ENCODE results near the gene BTBD19.

The BTBD19 gene

DNA sequence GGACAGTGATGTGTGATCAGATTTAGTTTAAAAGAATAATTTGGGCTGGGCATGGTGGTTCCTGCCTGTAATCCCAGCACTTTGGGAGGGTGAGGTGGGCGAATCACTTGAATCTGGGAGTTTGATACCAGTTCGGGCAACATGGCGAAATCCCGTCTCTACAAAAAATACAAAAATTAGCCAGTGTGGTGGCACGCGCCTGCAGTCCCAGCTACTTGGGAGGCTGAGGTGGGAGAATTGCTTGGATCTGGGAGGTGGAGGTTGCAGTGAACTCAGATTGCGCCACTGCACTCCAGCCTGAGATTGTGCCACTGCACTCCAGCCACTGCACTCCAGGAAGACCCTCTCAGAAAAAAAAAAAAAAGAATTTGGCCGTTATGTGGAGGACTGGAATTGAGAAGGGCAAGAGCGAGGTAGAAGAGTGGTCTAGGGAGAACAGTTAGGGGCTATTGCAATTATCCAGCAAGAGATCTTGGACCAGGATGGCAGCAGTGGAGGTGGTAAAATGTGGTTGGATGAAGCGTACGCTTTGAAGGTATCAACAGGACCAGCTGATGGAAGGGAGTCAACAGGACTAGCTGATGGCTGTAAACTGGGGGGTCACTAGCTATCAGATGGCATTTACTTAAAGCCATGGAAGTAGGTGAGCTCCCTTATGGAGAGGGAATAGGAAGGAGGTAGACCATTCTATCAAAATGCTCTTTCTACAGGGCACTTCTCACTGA is 9.6 kb downstream of the BTBD19 start:
- no peak for TF ChIP-seq RAD21 (IDR thresholded peaks at IDR 0.05; ENCODE audit: low read depth)
- TF ChIP-seq TCF12 (IDR thresholded peaks at IDR 0.05; ENCODE audit: low read depth): no peak
- TF ChIP-seq NFIC (IDR thresholded peaks at IDR 0.05): no peak
- TF ChIP-seq EGR1 (IDR thresholded peaks at IDR 0.05): no peak
- no peak for TF ChIP-seq TEAD4 (IDR thresholded peaks at IDR 0.05)
- TF ChIP-seq REST (IDR thresholded peaks at IDR 0.05; ENCODE audit: low read depth): no peak
- TF ChIP-seq MAX (IDR thresholded peaks at IDR 0.05): no peak
- no peak for TF ChIP-seq FOXM1 (IDR thresholded peaks at IDR 0.05; ENCODE audit: borderline replicate concordance, low read depth)
- no peak for TF ChIP-seq EP300 (IDR thresholded peaks at IDR 0.05; ENCODE audit: borderline replicate concordance)
- no peak for TF ChIP-seq CEBPB (IDR thresholded peaks at IDR 0.05)
- TF ChIP-seq ZBTB7A (IDR thresholded peaks at IDR 0.05; ENCODE audit: low read depth): no peak
- TF ChIP-seq YY1 (IDR thresholded peaks at IDR 0.05; ENCODE audit: low read depth): no peak
- no peak for TF ChIP-seq USF1 (IDR thresholded peaks at IDR 0.05)
- TF ChIP-seq TAF1 (IDR thresholded peaks at IDR 0.05; ENCODE audit: low read depth): no peak
- TF ChIP-seq CREB1 (IDR thresholded peaks at IDR 0.05; ENCODE audit: low read depth): no peak

DNA sequence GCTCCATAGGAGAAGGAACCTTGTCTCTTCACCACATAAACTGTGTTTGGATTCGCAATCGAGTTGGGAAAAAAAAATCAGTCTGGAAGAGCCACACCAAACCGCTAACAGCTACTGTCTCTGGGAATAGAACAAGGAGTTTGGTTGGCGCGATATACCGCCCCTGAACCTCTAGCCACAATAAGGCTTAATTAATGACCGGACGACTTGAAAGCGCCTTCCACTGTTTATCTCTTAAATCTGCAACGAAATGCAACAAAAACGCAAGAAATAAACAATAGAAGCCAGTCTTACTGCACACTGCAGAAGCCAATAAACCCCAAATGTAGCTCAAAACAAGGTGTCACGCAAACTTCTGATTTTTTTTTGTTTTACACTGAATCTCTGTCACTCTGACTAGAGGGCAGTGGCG is 10.9 kb downstream of the BTBD19 start:
- TF ChIP-seq MAX (IDR thresholded peaks at IDR 0.05): no peak
- no peak; the same call in 1 of the 2 replicates for TF ChIP-seq EP300 (IDR thresholded peaks at IDR 0.05; ENCODE audit: borderline replicate concordance)
- TF ChIP-seq TCF12 (IDR thresholded peaks at IDR 0.05; ENCODE audit: low read depth): no peak
- TF ChIP-seq FOXM1 (IDR thresholded peaks at IDR 0.05; ENCODE audit: borderline replicate concordance, low read depth): no peak
- TF ChIP-seq EGR1 (IDR thresholded peaks at IDR 0.05): no peak
- TF ChIP-seq YY1 (IDR thresholded peaks at IDR 0.05; ENCODE audit: low read depth): no peak
- TF ChIP-seq CEBPB (IDR thresholded peaks at IDR 0.05): no peak
- no peak for TF ChIP-seq TAF1 (IDR thresholded peaks at IDR 0.05; ENCODE audit: low read depth)
- no peak; the same call in 1 of the 2 replicates for TF ChIP-seq RAD21 (IDR thresholded peaks at IDR 0.05; ENCODE audit: low read depth)
- TF ChIP-seq CREB1 (IDR thresholded peaks at IDR 0.05; ENCODE audit: low read depth): no peak
- no peak for TF ChIP-seq USF1 (IDR thresholded peaks at IDR 0.05)
- TF ChIP-seq ZBTB7A (IDR thresholded peaks at IDR 0.05; ENCODE audit: low read depth): no peak
- TF ChIP-seq TEAD4 (IDR thresholded peaks at IDR 0.05): no peak
- no peak for TF ChIP-seq REST (IDR thresholded peaks at IDR 0.05; ENCODE audit: low read depth)
- TF ChIP-seq NFIC (IDR thresholded peaks at IDR 0.05): no peak

DNA sequence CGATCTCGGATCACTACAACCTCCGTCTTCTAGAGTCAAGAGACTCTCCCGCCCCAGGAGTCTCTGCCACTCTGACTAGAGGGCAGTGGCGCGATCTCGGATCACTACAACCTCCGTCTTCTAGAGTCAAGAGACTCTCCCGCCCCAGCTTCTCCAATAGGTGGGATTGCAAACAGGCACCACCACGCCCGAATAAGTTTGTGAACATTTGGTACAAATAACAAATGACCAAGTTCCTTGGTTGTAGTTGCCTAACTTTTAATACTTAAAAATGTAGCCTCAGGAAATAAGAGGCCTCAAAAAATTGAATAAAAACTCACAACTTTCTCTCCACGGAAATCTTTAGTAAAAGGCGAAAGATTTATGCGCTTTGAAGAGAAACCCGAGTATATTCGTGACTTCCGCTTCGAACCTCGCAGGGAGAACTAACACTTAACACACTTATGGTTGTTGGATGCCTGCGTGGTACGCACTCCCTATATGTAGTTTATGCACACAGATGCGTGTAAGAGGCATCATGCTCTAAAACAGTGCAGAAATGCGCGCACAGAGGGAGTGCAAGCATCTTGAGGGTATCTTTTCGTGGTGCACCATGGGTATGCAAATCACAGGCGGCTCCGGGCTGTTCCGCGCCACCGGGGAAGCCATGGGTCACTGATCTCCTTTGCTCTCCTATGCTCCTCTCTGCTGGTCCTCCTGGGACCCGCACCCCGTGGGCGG is 11.4 kb downstream of the BTBD19 start:
- TF ChIP-seq RAD21 (IDR thresholded peaks at IDR 0.05; ENCODE audit: low read depth): no peak
- peak; percentile 43; the same call in 1 of the 2 replicates for TF ChIP-seq CEBPB (IDR thresholded peaks at IDR 0.05)
- no peak for TF ChIP-seq REST (IDR thresholded peaks at IDR 0.05; ENCODE audit: low read depth)
- 0 out of 2 replicates have a peak, but pooled peaks have one; percentile 3 for TF ChIP-seq USF1 (IDR thresholded peaks at IDR 0.05)
- TF ChIP-seq CREB1 (IDR thresholded peaks at IDR 0.05; ENCODE audit: low read depth): no peak
- TF ChIP-seq EP300 (IDR thresholded peaks at IDR 0.05; ENCODE audit: borderline replicate concordance): peak; percentile 38
- TF ChIP-seq YY1 (IDR thresholded peaks at IDR 0.05; ENCODE audit: low read depth): peak; percentile 54; the same call in 1 of the 2 replicates
- peak; percentile 78 for TF ChIP-seq TEAD4 (IDR thresholded peaks at IDR 0.05)
- TF ChIP-seq ZBTB7A (IDR thresholded peaks at IDR 0.05; ENCODE audit: low read depth): 0 out of 2 replicates have a peak, but pooled peaks have one; percentile 10
- peak; percentile 51; the same call in 1 of the 2 replicates for TF ChIP-seq NFIC (IDR thresholded peaks at IDR 0.05)
- no peak; the same call in none of the 2 replicates for TF ChIP-seq MAX (IDR thresholded peaks at IDR 0.05)
- TF ChIP-seq TCF12 (IDR thresholded peaks at IDR 0.05; ENCODE audit: low read depth): peak; percentile 72; the same call in 1 of the 2 replicates
- peak; percentile 56; the same call in 1 of the 2 replicates for TF ChIP-seq FOXM1 (IDR thresholded peaks at IDR 0.05; ENCODE audit: borderline replicate concordance, low read depth)
- peak; percentile 40; the same call in 1 of the 2 replicates for TF ChIP-seq TAF1 (IDR thresholded peaks at IDR 0.05; ENCODE audit: low read depth)
- no peak; the same call in 1 of the 2 replicates for TF ChIP-seq EGR1 (IDR thresholded peaks at IDR 0.05)
